Activated T-cell treated with anti-CD3 and anti-CD28 coated beads for 4 hours (primary cell): ENCODE results near the gene FYN.

Source experiments
- DNase-seq: peaks from one replicate; pipeline ENCODE4 v3.0.0-alpha.2; 2020

The FYN gene

GRCh38 chr6:111880181-111880888, 7.1 kb upstream of the FYN start:
- no peak for DNase-seq

- DNase-seq: no peak
These were observed 2.5 kb upstream of the FYN start for GRCh38 chr6:111875741-111876140.

DNA sequence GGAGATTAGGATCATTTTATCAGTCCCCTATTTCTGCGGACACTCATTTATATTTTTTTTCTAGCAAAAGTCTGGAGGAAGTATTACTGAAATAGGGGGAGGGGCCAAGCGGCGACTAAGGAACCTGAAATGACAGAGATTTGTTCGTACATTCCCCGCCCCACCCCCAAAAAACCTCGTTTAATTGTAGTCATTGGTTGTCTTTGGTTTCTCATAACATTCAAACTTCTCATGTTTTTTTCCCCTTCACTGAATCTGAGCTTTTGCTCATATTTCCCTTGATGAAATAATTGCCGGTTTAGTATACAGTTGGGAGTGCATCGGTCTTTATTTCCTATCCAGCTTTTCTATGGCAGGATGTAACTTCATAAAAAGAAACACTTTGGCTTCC, 768 bp upstream of the FYN start:
- peak; percentile 64 for DNase-seq

GRCh38 chr6:111872401-111873177, 663 bp downstream of the FYN start:
- peak; percentile 64 for DNase-seq

DNA sequence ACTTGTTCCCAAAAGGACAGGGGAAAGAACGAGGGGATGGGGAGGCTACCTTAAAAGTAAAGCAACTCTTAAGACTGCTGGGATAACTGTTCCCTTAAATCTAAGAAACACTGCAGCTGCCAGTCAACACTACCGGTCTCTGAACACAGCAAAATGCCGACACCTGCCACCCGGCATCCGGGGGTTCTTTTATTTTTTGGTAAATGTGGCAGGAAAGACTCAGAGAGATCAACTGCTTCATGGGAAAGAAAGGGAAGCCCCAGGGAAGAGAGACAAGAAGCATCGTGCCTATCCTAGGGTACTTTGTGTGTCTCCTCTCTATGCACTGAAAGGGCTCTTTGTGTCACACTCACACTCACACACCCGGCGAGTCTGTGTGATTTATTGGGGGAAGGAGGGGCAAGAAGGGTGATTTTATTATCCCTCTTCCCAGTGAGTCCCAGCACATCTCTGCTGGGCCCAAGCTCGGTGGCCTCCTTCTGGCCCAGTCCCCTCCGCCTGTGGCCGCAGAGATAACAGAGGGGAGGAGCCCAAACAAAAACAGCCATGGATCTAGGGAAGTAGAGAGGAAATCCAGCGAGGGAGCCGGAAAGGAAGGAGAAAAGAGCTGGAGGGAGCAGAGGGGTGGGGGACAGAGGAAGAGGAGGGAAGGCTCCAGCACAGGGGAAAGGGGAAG, 1.4 kb downstream of the FYN start:
- peak; percentile 30 for DNase-seq

DNA sequence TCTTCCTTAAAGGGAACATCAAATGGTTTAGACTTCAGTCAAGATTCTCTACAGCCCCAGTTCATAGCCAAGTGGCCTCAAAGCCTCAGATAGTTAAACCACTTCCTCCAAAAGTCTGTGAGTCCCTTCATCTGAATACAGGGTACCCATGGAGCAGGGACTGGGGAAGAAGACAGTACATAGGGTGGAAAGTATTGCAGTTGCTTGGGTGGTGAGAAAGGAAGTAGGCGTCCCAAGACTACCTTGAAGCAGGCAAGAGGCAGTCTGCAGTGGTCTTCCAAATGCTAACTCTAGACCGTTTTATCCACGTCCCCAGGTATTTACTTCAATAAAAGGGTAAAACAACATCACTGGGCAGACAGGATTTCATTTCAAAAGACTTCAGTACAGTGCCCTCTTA, 2.0 kb downstream of the FYN start:
- peak; percentile 25 for DNase-seq

DNA sequence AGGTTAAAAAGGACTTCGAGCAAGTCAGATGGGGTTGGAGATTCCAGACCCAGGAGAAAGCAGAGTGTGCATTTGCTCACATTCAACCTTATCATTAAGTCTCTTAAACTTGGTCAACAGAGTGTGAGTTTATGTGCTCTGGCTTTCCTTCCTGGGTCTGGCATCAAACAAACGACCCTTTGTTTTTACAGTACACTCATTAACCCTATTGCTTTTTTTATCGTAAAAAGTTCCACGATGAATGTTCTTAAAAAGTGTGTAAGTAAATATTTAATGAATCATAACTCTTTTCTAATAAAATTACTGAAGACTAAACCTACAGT, 2.5 kb downstream of the FYN start:
- no peak for DNase-seq

DNA sequence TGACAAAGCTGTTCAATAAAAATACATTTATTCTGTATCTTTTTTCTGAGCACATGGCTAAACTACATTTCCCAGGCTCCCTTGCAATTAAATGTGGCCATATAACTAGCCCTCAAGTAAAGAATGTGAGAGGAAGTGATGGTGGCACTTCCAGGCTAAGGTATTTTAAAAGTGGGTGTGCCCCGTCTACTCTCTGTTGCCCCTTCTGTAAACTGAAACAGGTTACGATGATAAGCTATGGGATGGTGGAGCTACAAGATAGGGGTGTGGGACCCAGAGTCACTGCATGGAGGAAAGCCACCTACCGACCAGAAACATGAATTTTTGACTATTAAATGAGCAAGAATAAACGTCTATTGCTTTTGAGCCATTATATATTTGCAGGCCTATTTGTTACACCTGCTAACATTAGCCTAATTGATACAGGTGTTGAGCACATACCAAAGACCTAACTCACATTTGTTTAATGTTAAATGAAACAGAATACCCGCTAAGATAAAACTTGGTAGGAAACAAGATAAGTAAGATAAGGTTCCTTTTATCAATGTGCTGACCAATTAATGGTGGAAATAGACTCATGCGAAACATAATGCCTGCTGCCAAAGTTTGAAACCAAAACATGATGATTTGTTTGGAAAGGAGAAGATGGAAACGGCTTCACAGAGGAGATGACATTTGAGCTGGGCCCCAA, 3.1 kb downstream of the FYN start:
- DNase-seq: no peak

GRCh38 chr6:111866857-111867256, 6.4 kb downstream of the FYN start:
- no peak for DNase-seq

DNA sequence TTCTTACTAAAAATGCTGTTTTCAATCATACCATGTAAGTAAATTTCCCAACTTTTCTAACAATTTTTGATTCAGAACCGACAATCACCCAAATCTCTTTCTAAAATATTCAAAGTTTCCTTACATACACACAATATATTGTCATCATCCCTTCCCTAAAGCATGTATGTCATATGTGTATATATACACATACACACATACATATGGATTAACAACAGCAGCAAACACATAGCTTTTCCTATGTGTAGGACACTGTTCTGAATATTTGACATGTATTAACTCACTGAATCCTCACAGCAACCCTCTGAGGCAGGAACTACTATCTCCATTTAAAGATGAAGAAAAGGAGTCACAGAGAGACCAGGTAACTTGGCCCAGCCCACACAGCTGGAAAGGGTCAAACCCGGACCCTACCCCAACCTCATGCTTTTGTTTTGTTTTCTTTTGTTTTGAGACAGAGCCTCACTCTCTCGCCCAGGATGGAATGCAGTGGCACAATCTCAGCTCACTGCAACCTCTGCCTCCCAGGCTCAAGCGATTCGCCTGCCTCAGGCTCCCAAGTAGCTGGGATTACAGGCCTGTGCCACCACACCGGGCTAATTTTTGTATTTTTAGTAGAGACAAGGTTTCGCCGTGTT, 7.2 kb downstream of the FYN start:
- no peak for DNase-seq

GRCh38 chr6:111865049-111865585, 8.1 kb downstream of the FYN start:
- no peak for DNase-seq

DNA sequence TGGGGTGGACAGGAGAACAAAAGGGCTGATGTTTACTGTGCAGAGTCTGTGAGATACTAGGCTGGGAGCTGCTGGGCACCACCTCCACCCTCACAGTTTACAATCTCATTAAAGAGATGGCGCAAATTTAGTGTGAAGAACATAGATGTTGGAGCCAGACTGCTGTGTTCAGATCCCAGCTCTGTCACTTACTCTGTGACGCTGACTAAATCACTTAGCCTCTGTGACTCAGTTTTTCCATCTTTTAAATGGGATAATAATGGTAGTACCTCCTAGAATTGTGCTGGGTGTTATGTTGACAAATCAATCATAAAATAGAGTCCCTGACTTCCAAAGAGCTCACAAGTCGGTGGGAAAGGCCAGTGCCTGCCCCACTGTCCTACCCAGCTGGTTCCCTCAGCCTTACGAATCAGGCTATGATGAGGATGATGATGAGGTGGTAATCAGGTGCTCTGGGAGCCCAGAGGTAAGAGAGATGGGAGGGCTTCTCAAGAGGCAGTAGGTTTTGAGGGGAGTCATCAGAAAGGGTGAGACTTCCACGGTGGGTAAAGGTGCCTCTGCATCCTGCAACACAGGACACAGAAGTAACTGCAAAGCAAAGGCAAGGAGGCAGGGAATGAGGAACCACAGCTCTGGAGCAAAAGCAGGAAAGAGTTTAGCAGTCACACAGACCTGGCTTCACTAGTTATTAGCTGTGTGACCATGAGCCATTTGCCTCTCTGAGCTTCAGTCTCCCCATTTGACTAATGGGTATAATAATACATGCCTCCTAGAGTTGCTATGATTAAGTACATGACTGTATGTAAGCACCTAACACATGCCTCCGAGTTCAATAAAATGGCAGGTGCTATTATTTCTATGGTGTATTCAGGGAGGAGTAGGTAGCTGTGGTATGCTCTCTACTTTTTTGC, 8.9 kb downstream of the FYN start:
- DNase-seq: no peak

DNA sequence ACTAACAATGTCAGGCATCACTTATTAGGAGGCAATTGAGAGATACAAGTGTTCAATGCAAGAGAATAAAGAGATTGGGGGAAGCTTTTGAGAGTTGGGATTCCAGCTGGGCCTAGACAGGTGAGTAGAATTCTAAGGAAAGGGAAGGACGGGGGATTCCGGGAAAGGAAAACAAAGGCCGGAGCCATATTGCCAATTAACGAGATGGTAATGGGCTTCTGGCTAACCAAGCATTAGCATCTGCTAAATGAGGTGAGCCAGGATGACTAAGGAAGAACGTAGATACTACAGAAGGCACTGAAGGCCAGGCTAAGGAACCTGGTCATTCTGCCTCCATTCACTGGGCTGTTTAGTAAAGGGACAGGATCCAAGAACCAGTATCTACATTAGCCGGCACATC, 10.5 kb downstream of the FYN start:
- DNase-seq: no peak

GRCh38 chr6:111862314-111862713, 10.9 kb downstream of the FYN start:
- no peak for DNase-seq

- DNase-seq: no peak
These were observed 11.8 kb downstream of the FYN start for GRCh38 chr6:111861431-111861885.

- no peak for DNase-seq
These were observed 14.9 kb downstream of the FYN start for GRCh38 chr6:111858347-111858746.

DNA sequence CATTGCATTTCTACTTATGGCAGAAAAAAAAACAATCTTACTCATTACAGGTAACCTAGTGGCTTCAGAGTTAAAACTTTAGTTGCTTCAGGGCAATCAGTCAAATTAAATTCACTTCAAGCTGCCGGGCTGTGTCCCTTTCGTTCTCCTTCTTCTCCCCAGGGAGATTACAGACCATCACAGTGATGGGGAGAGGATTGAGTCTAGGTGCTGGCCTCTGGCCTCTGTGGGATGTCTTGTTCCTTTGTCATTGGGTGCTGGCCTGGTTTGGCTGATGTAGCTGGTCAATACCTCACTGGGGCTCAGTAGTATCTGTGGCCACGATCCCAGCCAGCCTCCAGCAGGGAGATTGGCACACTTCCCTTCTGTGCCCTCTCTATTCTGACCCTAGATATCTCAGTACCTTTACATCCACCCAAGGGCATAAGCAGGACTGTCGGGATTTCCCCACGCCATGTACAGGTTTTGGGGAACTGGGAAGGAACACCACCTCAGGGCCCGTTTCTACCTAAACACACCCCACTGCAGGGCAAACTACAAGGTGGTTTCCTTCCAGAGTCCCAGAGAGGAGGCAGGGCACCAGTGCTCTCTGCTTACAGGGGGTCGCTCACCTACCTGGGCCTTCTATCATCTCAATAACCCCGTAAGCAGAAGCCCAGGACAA, 15.4 kb downstream of the FYN start:
- no peak for DNase-seq

- DNase-seq: no peak
These were observed 17.5 kb downstream of the FYN start for GRCh38 chr6:111855753-111856152.

DNA sequence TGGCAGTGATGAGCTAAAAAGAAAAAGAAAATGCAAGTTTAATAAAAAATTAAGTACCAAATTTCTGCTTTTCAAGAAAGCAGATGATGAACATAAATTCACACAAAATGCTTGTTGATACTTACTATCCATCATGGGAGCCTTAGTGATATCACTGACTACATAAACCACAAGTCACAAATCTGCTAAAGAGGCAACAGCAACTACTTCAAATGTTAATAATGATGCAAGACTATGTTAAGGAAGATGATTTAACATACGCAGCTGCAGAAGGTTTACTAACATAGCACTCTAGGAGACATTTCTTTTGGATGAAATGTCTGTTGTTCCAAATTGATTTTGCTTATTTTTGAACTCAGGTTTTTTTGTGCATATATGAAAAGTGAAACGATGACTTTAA, 18.6 kb downstream of the FYN start:
- DNase-seq: no peak

DNA sequence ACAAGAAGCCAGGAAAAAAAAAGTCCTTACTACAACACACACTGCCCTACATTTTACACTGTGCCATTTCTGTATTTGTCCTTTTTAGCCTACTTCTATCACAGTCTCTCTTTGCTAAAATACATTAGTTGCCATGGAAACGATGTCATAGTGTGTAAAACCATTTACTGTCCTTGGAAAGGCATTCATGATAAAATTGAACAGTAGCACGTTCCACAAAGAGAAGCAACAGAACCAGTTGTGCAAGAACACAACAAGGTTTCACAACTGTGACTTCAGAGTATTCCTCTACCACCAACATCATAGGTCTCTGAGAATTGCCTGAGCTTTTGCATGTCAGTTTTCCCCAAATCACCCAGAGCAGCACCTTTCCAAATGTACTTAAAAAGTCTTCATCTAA, 20.5 kb downstream of the FYN start:
- no peak for DNase-seq
